ENCODE data around the gene CLEC11A.

Gene CLEC11A

GRCh38 chr19:50695251-50696093, 27.7 kb upstream of the CLEC11A start:
- H3K27ac ChIP-seq (ENCODE audit: low read depth, low read length, severe bottlenecking), result no peak overlapping the region
- no peaks in the 10 kb centered on the region for H3K4me1 ChIP-seq (ENCODE audit: control insufficient read depth, insufficient read depth, low read length, poor library complexity, severe bottlenecking)
- H3K9me3 ChIP-seq (ENCODE audit: control insufficient read depth, low read length), result no peaks in the 10 kb centered on the region
- H3K4me3 ChIP-seq (ENCODE audit: extremely low read depth, insufficient read depth, low read length, poor library complexity, severe bottlenecking), result no peak overlapping the region
- WGBS, 2 experiments (ENCODE audit: insufficient coverage in 2 of 2), result 32 to 45% methylated on average over 20 to 31 of the region's 81 CpGs
- H3K36me3 ChIP-seq (ENCODE audit: control insufficient read depth, insufficient read depth, low read length), result no peaks in the 10 kb centered on the region

- H3K36me3 ChIP-seq (ENCODE audit: control insufficient read depth, insufficient read depth, low read length), result no peaks in the 10 kb centered on the region
- H3K4me3 ChIP-seq (ENCODE audit: extremely low read depth, insufficient read depth, low read length, poor library complexity, severe bottlenecking), result no peak overlapping the region
- H3K4me1 ChIP-seq (ENCODE audit: control insufficient read depth, insufficient read depth, low read length, poor library complexity, severe bottlenecking), result no peaks in the 10 kb centered on the region
- H3K27ac ChIP-seq (ENCODE audit: low read depth, low read length, severe bottlenecking), result no peak overlapping the region
- WGBS, 2 experiments (ENCODE audit: insufficient coverage in 2 of 2), result 68 to 76% methylated on average over 8 to 13 of the region's 15 CpGs
- H3K9me3 ChIP-seq (ENCODE audit: control insufficient read depth, low read length), result no peaks in the 10 kb centered on the region
Measured at GRCh38 chr19:50696094-50696483, 27.1 kb upstream of the CLEC11A start.

- Histone ChIP-seq H3K9me3 (ENCODE audit: control insufficient read depth, low read length) (no peaks in the 10 kb centered on the region), H3K4me1 (ENCODE audit: control insufficient read depth, insufficient read depth, low read length, poor library complexity, severe bottlenecking) (no peaks in the 10 kb centered on the region), H3K27ac (ENCODE audit: low read depth, low read length, severe bottlenecking) (no peak overlapping the region), H3K36me3 (ENCODE audit: control insufficient read depth, insufficient read depth, low read length) (no peaks in the 10 kb centered on the region), H3K4me3 (ENCODE audit: extremely low read depth, insufficient read depth, low read length, poor library complexity, severe bottlenecking) (no peak overlapping the region)
- 68 to 85% methylated on average over 8 to 10 of the region's 13 CpGs for WGBS, 2 experiments (ENCODE audit: insufficient coverage in 2 of 2)
Measured at GRCh38 chr19:50697414-50698124, 25.6 kb upstream of the CLEC11A start.

DNA sequence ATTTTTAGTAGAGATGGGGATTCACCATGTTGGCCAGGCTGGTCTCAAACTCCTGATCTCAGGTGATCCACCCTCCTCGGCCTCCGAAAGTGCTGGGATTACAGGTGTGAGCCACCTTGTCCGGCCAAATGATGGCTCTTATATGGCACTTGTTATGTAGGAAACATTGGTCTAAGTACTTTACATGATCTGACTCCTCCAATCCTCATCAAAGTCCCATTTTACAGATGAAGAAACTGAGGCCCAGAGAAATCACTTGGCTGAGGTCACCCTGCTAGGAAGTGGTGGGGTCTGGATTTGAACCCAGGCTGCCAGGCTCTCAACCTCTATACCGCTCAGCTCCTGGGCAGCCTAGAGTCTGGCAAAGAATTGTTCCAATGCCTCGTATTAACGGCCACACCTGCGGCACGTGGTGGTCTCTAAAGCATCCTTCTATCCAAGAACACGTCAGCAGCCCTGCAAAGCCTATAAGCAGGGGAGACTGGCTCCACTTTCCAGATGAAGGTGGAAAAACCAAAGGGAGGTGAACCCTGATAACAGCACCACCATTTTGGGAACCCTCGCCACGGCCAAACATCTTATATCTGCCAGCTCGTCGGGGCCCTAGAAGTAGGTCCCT, 21.7 kb upstream of the CLEC11A start:
- 81 to 94% methylated on average over 9 to 10 of the region's 13 CpGs for WGBS, 2 experiments (ENCODE audit: insufficient coverage in 2 of 2)
- Histone ChIP-seq H3K27ac (ENCODE audit: low read depth, low read length, severe bottlenecking) (no peak overlapping the region), H3K9me3 (ENCODE audit: control insufficient read depth, low read length) (no peaks in the 10 kb centered on the region), H3K4me1 (ENCODE audit: control insufficient read depth, insufficient read depth, low read length, poor library complexity, severe bottlenecking) (no peaks in the 10 kb centered on the region), H3K4me3 (ENCODE audit: extremely low read depth, insufficient read depth, low read length, poor library complexity, severe bottlenecking) (no peak overlapping the region), H3K36me3 (ENCODE audit: control insufficient read depth, insufficient read depth, low read length) (no peaks in the 10 kb centered on the region)

DNA sequence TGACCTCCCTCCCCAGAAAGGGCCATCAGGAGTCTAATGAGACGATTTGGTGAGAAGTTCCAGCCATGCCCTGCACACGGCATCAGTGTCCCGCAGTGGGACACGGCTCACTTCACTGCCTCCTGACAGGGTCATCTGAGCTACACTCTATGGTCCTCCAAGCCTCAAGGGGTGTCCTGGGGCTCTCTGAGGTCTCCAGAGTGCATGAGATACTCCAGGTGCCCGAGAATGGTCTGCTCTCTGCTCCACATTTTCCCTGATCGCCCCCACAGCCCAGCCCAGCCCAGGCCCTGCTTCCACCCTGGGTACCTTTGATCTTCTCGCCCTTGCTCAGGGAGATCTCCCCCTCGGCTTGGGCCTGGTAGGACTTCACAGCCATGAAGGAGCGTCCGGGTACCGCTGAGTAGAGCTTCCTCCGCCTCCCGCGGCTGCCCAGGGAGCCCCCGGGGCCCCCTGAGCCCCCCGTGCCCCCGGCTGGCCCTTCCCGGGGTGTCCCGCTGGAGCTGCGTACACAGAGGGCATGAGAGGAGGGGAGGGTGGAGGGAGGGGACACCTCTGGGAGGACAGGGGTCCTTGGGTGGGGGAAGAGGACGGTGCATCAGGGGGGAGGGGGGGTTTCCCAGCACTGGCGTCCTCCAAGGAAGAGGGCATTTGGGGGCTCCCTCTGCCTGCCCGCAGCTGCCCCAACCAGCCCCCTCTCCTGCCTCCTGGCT, 20.9 kb upstream of the CLEC11A start:
- no peak overlapping the region for H3K27ac ChIP-seq (ENCODE audit: low read depth, low read length, severe bottlenecking)
- no peaks in the 10 kb centered on the region for H3K36me3 ChIP-seq (ENCODE audit: control insufficient read depth, insufficient read depth, low read length)
- H3K4me1 ChIP-seq (ENCODE audit: control insufficient read depth, insufficient read depth, low read length, poor library complexity, severe bottlenecking), result no peaks in the 10 kb centered on the region
- no peak overlapping the region for H3K4me3 ChIP-seq (ENCODE audit: extremely low read depth, insufficient read depth, low read length, poor library complexity, severe bottlenecking)
- H3K9me3 ChIP-seq (ENCODE audit: control insufficient read depth, low read length), result no peaks in the 10 kb centered on the region
- WGBS, 2 experiments (ENCODE audit: insufficient coverage in 2 of 2), result 88 to 89% methylated on average over 7 to 13 of the region's 23 CpGs

DNA sequence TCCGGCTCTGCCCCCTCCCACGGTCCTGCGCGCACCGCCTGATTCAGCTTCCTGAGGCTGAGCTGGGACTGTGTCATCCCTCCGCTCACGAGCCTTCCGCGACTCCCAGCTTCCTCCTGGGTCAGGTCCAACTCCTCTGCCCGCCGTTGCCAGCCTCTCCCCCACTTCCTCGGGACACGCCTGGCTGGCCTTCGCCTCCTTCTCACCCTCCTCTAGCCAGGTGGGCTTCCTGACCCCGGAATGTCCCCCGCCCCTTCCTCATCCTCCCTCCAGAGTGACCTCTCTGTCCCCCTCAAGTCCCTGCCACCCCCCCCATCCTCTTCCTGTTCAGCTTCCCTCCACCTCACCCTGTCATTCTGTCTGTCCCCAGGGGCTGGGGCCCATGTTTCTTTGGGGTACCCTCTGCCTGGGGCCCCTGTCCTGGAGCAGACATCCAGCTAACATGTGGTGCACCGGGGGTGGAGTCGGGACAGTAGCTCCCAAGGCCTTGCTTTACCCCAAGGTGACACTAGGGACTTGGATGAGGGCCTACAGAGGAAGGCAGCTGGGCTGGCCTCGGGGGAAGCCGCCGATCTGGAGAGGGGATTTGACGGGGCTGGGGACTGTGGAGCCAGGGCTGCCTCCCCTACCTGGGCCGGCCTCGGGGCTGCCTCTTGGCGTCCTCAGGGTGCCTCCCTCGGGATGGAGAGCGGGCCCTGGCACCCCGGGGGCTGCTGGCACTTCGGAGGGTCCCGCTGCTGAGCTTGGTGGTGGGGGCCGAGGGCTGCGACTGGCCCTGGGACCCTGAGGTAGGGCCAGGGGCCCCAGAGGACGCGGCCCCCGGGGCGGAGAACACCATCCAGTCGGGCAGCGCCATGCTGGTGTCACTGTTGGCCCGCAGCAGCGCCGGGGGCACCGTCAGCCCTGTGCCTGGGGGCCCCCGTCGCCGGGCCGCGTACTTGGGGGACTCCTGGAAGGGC, 20.0 kb upstream of the CLEC11A start:
- WGBS, 2 experiments (ENCODE audit: insufficient coverage in 2 of 2), result 81 to 87% methylated on average over 23 to 38 of the region's 47 CpGs
- H3K9me3 ChIP-seq (ENCODE audit: control insufficient read depth, low read length), result no peaks in the 10 kb centered on the region

DNA sequence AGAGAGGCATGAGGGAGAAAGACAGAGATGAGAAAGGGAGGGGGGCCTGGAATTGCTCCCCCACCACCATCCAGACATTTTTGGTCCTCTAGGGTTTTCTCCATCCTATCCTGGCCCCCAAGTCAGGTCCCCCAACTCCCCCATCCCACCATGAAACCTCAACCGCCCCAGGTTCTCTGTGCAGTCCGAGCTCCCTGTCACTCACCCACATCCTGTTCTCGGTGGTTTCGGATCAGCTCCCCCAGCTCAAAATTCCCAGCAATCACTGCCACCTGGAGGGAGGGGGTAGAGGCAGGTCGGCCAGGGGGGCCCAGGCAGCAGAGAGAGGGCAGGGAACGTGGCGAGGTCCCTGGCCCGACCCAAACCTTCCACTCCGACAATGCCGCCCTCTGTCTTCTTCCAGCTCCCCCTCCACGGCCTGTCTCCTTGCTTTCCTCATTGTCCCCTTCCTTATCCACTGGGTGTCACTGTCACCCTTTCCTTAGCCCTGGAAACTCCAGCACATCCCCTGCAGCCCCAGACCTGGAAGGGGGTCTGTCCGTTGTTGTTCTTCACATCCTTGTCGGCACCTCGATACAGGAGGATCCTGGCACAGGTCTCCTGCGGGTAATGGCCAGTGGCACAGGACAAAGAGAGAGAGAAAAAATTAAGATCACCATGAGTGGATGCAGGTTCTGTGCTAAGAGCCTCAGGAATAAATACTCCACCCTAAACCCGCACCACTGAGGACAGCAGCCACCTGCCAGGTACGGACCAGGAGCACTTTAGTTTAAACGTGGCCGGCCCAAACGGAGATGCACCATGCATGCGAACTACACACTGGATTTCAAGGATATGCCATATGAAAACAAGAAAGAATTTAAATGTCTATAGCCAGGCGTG, 19.0 kb upstream of the CLEC11A start:
- 55 to 57% methylated on average over 13 to 21 of the region's 22 CpGs for WGBS, 2 experiments (ENCODE audit: insufficient coverage in 2 of 2)
- H3K4me3 ChIP-seq (ENCODE audit: extremely low read depth, insufficient read depth, low read length, poor library complexity, severe bottlenecking), result no peak overlapping the region
- no peaks in the 10 kb centered on the region for H3K4me1 ChIP-seq (ENCODE audit: control insufficient read depth, insufficient read depth, low read length, poor library complexity, severe bottlenecking)
- no peaks in the 10 kb centered on the region for H3K36me3 ChIP-seq (ENCODE audit: control insufficient read depth, insufficient read depth, low read length)
- no peak overlapping the region for H3K27ac ChIP-seq (ENCODE audit: low read depth, low read length, severe bottlenecking)
- H3K9me3 ChIP-seq (ENCODE audit: control insufficient read depth, low read length), result no peaks in the 10 kb centered on the region

More for the DNA sequence above, 20.0 kb upstream of the CLEC11A start:
- no peak overlapping the region for H3K27ac ChIP-seq (ENCODE audit: low read depth, low read length, severe bottlenecking)
- H3K36me3 ChIP-seq (ENCODE audit: control insufficient read depth, insufficient read depth, low read length), result no peaks in the 10 kb centered on the region
- H3K4me1 ChIP-seq (ENCODE audit: control insufficient read depth, insufficient read depth, low read length, poor library complexity, severe bottlenecking), result no peaks in the 10 kb centered on the region
- no peak overlapping the region for H3K4me3 ChIP-seq (ENCODE audit: extremely low read depth, insufficient read depth, low read length, poor library complexity, severe bottlenecking)

DNA sequence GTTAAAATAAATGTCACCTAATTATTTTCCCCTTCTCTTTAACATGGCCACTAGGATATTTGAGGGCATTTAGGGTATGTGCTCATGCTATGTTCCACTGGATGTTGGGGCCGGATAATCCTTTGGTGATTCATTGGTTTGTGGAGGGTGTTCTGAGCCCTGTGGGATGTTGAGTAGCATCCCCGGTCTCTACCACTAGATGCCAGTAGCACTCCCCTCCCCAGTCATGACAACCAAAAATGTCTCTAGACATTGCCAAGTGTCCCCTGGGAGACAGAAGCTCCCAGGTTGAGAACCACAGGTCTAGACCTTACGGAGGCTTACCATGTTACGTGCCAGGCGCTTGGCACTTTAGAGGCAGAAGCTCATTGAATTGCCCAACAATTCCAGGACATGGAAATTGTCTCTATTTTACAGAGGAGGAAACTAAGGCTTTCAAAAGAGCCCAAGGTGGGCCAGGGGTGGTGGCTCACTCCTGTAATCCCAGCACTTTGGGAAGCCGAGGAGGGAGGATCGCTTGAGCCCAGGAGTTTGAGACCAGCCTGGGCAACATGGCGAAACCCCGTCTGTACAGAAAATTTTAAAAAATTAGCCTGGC, 17.6 kb upstream of the CLEC11A start:
- 69 to 75% methylated on average over 6 to 7 of the region's 9 CpGs for WGBS, 2 experiments (ENCODE audit: insufficient coverage in 2 of 2)
- H3K36me3 ChIP-seq (ENCODE audit: control insufficient read depth, insufficient read depth, low read length), result no peaks in the 10 kb centered on the region
- no peak overlapping the region for H3K4me3 ChIP-seq (ENCODE audit: extremely low read depth, insufficient read depth, low read length, poor library complexity, severe bottlenecking)
- H3K4me1 ChIP-seq (ENCODE audit: control insufficient read depth, insufficient read depth, low read length, poor library complexity, severe bottlenecking), result no peaks in the 10 kb centered on the region
- no peak overlapping the region for H3K27ac ChIP-seq (ENCODE audit: low read depth, low read length, severe bottlenecking)
- H3K9me3 ChIP-seq (ENCODE audit: control insufficient read depth, low read length), result no peaks in the 10 kb centered on the region

- H3K27ac ChIP-seq (ENCODE audit: low read depth, low read length, severe bottlenecking), result no peak overlapping the region
- no peaks in the 10 kb centered on the region for H3K9me3 ChIP-seq (ENCODE audit: control insufficient read depth, low read length)
- no peaks in the 10 kb centered on the region for H3K4me1 ChIP-seq (ENCODE audit: control insufficient read depth, insufficient read depth, low read length, poor library complexity, severe bottlenecking)
- 68 to 80% methylated on average over 3 to 5 of the region's 5 CpGs for WGBS, 2 experiments (ENCODE audit: insufficient coverage in 2 of 2)
- H3K4me3 ChIP-seq (ENCODE audit: extremely low read depth, insufficient read depth, low read length, poor library complexity, severe bottlenecking), result no peak overlapping the region
- peaks cover 3% of the 10 kb centered on the region for H3K36me3 ChIP-seq (ENCODE audit: control insufficient read depth, insufficient read depth, low read length)
Measured at GRCh38 chr19:50706387-50706786, 16.8 kb upstream of the CLEC11A start.

All from mesodermal cell (in vitro differentiated cells).